Activated T-cell treated with anti-CD3 and anti-CD28 coated beads, Interleukin-2, amount 50 U/mL, for 48 hours (primary cell): Measurements from ENCODE around the gene TMEM256.

Source experiments
- DNase-seq, 2 experiments: peaks; one replicate each; pipeline ENCODE4 v3.0.0-alpha.2; 2020

The TMEM256 gene

GRCh38 chr17:7407485-7408251 lies 3.8 kb upstream of the TMEM256 start, which contains the start of gene NLGN2:
NLGN2 (plus strand) TSS chr17:7407845; CDS start chr17:7408256, 411 bp downstream.
- DNase-seq: no peak

GRCh38 chr17:7407082-7407481 lies 3.2 kb upstream of the TMEM256 start:
- no peak for DNase-seq

GRCh38 chr17:7406235-7406825 lies 2.4 kb upstream of the TMEM256 start:
- no peak for DNase-seq

- DNase-seq: no peak
Observed at GRCh38 chr17:7405350-7406234, 1.7 kb upstream of the TMEM256 start.

- no peak for DNase-seq
Observed at GRCh38 chr17:7404737-7405349, 946 bp upstream of the TMEM256 start.

GRCh38 chr17:7403727-7403976 lies 245 bp downstream of the TMEM256 start:
- DNase-seq: no peak

- DNase-seq: peak; percentile 52 to 53
Observed at GRCh38 chr17:7403043-7403726, 712 bp downstream of the TMEM256 start.

- DNase-seq: no peak
Observed at GRCh38 chr17:7398612-7399011, 5.3 kb downstream of the TMEM256 start.

GRCh38 chr17:7396147-7396546 lies 7.8 kb downstream of the TMEM256 start:
- no peak for DNase-seq

- DNase-seq: peak; percentile 90 to 93
Observed at GRCh38 chr17:7394452-7395191, 9.3 kb downstream of the TMEM256 start, which contains the start of gene PLSCR3. PLSCR3 (minus strand) TSS chr17:7394525; CDS start chr17:7394110, 415 bp downstream.

GRCh38 chr17:7393613-7394451 lies 10.1 kb downstream of the TMEM256 start:
- DNase-seq: peak; percentile 44 to 49

GRCh38 chr17:7392696-7393612 lies 10.9 kb downstream of the TMEM256 start:
- DNase-seq: no peak

GRCh38 chr17:7391307-7391706 lies 12.6 kb downstream of the TMEM256 start:
- DNase-seq: no peak

- DNase-seq: no peak
Observed at GRCh38 chr17:7389924-7390910, 13.7 kb downstream of the TMEM256 start.

- DNase-seq: no peak
Observed at GRCh38 chr17:7388856-7389255, 15.0 kb downstream of the TMEM256 start.

GRCh38 chr17:7384489-7385081 lies 19.3 kb downstream of the TMEM256 start:
- DNase-seq: no peak

- peak; percentile 86 to 89 for DNase-seq
Observed at GRCh38 chr17:7383742-7384488, 20.0 kb downstream of the TMEM256 start.
